ENCODE measurements around the gene ZNF462. TPM values are rescaled to one million over a fixed set of nuclear protein-coding genes. Genes with fewer than 3 reads are reported as not detected.

The ZNF462 gene
- total RNA-seq, 2 donors from 2014 or later, result 41.4 to 54.4 TPM

- Histone ChIP-seq H3K4me1 (replicated peaks) (no peaks in the 10 kb centered on the region), H3K9me3 (no peaks in the 10 kb centered on the region), H3K27ac (no peak overlapping the region), H3K27me3 (replicated peaks; ENCODE audit: insufficient read depth) (no peaks in the 10 kb centered on the region), H3K36me3 (no peaks in the 10 kb centered on the region), H3K4me3 (no peak overlapping the region)
- WGBS, result 77% methylated on average over 2 of the region's 2 CpGs
- no peak for TF ChIP-seq POLR2A (IDR thresholded peaks at IDR 0.05)
- TF ChIP-seq POLR2AphosphoS5 (IDR thresholded peaks at IDR 0.05), result no peak
- TF ChIP-seq, protein P1, sequence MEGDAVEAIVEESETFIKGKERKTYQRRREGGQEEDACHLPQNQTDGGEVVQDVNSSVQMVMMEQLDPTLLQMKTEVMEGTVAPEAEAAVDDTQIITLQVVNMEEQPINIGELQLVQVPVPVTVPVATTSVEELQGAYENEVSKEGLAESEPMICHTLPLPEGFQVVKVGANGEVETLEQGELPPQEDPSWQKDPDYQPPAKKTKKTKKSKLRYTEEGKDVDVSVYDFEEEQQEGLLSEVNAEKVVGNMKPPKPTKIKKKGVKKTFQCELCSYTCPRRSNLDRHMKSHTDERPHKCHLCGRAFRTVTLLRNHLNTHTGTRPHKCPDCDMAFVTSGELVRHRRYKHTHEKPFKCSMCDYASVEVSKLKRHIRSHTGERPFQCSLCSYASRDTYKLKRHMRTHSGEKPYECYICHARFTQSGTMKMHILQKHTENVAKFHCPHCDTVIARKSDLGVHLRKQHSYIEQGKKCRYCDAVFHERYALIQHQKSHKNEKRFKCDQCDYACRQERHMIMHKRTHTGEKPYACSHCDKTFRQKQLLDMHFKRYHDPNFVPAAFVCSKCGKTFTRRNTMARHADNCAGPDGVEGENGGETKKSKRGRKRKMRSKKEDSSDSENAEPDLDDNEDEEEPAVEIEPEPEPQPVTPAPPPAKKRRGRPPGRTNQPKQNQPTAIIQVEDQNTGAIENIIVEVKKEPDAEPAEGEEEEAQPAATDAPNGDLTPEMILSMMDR (IDR thresholded peaks at IDR 0.05), result no peak
- no peak for DNase-seq (ENCODE audit: low spot score)
- intact Hi-C loops (cut with DNase I), result no loop called here
Observed at GRCh38 chr9:106885451-106885850, 22.5 kb downstream of the ZNF462 start.

DNA sequence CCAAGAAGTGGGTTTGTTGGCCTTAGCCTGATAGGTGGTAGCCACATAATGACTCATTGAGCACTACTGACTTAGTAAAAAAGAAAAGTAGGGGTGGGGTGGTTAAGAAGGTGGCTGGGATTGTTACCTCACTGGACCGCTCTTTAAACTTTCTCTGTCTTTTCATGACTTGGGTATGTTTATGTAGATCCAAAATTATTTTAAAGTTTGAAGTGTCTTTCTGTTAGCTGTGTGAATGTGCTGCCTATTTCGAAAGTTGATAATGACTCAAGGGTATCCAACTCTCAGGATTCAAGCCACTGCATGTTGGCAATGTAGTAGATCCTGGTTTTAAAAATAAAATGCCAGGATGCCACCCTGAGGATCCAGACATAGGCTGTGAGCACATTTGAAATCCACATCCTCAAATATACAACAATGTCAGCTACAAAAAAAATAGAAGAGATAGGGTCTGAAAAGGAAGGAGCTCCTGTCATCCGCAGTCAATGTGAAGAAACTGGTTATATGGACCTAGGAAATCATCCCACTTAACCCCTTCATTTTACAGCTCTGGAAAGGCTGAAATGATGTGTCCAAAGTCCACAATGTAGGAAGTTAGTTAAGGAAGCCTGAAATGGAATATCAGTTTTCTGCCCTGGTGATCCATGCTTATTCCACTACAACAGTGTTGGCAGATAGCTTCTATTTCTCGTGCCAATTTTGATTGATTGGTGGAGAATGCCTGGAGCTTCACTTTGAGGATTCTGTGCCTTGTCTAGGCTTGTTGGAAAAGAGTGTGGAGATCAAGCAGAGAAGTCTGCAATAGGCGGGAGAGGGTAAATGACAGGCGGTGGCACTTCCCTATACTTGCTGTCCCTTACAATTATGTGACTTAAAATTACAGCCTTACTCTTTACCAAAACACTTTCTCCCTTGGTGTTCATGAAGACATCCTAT lies 23.4 kb downstream of the ZNF462 start:
- TF ChIP-seq, protein P1 (IDR thresholded peaks at IDR 0.05), result no peak
- TF ChIP-seq POLR2A (IDR thresholded peaks at IDR 0.05) (no peak), POLR2AphosphoS5 (IDR thresholded peaks at IDR 0.05) (no peak)
- H3K9me3 ChIP-seq, result no peaks in the 10 kb centered on the region

DNA sequence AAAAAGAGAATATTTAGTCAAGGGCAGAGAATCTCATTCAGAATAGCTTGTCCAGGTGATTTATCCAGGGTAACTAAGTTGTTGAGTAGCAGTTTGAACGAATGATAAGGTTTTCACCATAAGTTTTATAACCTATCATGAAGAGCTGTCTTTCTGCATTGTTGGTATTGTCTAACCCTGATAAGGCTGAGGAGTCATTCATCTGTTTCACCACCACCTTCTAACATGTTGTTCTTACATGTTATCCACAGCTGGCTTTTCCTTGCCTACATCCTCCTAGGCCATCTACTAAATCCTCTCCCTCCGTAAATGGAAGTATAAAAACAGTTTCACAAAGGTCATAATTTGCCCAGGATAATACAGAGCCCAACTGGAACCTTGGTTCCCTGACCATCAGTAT lies 24.1 kb downstream of the ZNF462 start:
- no peaks in the 10 kb centered on the region for H3K36me3 ChIP-seq
- H3K4me1 ChIP-seq (replicated peaks), result no peaks in the 10 kb centered on the region
- DNase-seq (ENCODE audit: low spot score), result no peak
- TF ChIP-seq, protein P1 (IDR thresholded peaks at IDR 0.05), result no peak
- TF ChIP-seq POLR2AphosphoS5 (IDR thresholded peaks at IDR 0.05) (no peak), POLR2A (IDR thresholded peaks at IDR 0.05) (no peak)
- H3K9me3 ChIP-seq, result no peaks in the 10 kb centered on the region
- intact Hi-C loops (cut with DNase I), result no loop called here
- 71% methylated on average over 2 of the region's 2 CpGs for WGBS
- H3K27me3 ChIP-seq (replicated peaks; ENCODE audit: insufficient read depth), result no peaks in the 10 kb centered on the region
- no peak overlapping the region for H3K27ac ChIP-seq
- no peak overlapping the region for H3K4me3 ChIP-seq

More for the DNA sequence above, 23.4 kb downstream of the ZNF462 start:
- DNase-seq (ENCODE audit: low spot score), result no peak
- no peak overlapping the region for H3K27ac ChIP-seq
- intact Hi-C loops (cut with DNase I), result no loop called here
- whole genome bisulfite sequencing, result 64% methylated on average over 6 of the region's 6 CpGs
- no peaks in the 10 kb centered on the region for H3K36me3 ChIP-seq
- no peaks in the 10 kb centered on the region for H3K4me1 ChIP-seq (replicated peaks)
- no peak overlapping the region for H3K4me3 ChIP-seq
- no peaks in the 10 kb centered on the region for H3K27me3 ChIP-seq (replicated peaks; ENCODE audit: insufficient read depth)

DNA sequence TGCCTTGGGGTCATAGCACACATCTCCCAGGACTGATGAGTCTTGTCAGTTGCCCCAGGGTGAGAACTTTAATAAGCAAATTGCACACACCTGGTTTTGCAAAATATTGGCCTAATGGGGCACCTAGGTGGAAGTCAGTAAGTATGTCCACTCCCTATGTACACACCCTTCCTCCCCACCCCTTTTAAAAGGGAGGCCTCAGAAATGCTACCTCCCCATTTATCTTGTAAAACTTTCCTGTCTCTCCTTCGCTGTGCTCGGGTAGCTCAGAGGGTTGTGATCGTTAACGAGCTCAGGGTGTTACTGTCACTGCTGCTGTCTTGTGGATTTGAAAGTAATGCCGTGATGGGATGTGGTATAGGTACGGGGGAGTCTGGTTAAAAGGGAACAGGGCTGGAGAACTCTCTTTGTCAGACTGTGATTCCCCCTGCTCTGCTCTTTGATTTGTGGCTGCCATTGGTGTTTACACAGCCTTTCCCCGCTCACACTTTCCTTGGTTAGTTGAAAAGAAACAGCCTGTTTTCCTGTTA lies 26.2 kb downstream of the ZNF462 start:
- Histone ChIP-seq H3K36me3 (no peaks in the 10 kb centered on the region), H3K27me3 (replicated peaks; ENCODE audit: insufficient read depth) (no peaks in the 10 kb centered on the region), H3K4me1 (replicated peaks) (no peaks in the 10 kb centered on the region), H3K9me3 (no peaks in the 10 kb centered on the region), H3K4me3 (no peak overlapping the region), H3K27ac (peak overlapping the region; percentile 6 to 20)
- TF ChIP-seq POLR2AphosphoS5 (IDR thresholded peaks at IDR 0.05) (no peak), POLR2A (IDR thresholded peaks at IDR 0.05) (no peak)
- 29% methylated on average over 7 of the region's 7 CpGs for WGBS
- no peak for DNase-seq (ENCODE audit: low spot score)
- intact Hi-C loops (cut with DNase I), result no loop called here

DNA sequence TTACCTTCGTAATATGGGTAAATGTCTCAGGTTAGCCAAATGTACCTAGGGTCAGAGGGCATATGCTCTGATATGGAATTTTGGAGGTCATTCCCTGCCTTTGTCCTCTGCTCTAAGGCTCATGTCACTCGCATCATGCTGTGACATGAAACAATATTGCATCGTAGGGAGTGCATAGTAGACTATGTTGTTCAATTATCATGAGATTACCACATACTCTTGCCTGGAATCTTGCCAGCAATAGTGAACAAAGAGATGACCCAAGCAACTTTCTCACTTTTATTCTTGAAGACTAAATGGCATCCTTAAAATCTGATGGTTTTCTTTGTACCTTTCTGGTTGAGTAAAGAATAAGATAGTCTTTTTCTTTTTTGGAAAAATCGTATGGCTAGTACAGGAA lies 27.6 kb downstream of the ZNF462 start:
- intact Hi-C loops (cut with DNase I), result no loop called here
- Histone ChIP-seq H3K36me3 (no peaks in the 10 kb centered on the region), H3K27me3 (replicated peaks; ENCODE audit: insufficient read depth) (no peaks in the 10 kb centered on the region), H3K4me3 (no peak overlapping the region), H3K4me1 (replicated peaks) (no peaks in the 10 kb centered on the region), H3K27ac (no peak overlapping the region), H3K9me3 (no peaks in the 10 kb centered on the region)
- WGBS, result 91% methylated on average over 4 of the region's 4 CpGs
- no peak for DNase-seq (ENCODE audit: low spot score)
- TF ChIP-seq, protein P1 (IDR thresholded peaks at IDR 0.05), result no peak
- TF ChIP-seq POLR2A (IDR thresholded peaks at IDR 0.05) (no peak), POLR2AphosphoS5 (IDR thresholded peaks at IDR 0.05) (no peak)
